ENCODE results near the gene MAP1LC3A.

Gene MAP1LC3A

GRCh38 chr20:34558320-34559218, at the start of gene MAP1LC3A:
TSS of gene MAP1LC3A (plus strand) at chr20:34558718. CDS start at chr20:34558869, 151 bp downstream.
- in situ Hi-C loops (cut with MboI; ENCODE audit: low sequenced_read_pairs) = no loop called here

GRCh38 chr20:34510575-34510974, 47.9 kb upstream of the MAP1LC3A start:
- in situ Hi-C loops (cut with MboI; ENCODE audit: low sequenced_read_pairs) = loop anchor here (10.0 kb wide), 1 partner anchor 196 kb away; no protein-coding TSS in a partner anchor

DNA sequence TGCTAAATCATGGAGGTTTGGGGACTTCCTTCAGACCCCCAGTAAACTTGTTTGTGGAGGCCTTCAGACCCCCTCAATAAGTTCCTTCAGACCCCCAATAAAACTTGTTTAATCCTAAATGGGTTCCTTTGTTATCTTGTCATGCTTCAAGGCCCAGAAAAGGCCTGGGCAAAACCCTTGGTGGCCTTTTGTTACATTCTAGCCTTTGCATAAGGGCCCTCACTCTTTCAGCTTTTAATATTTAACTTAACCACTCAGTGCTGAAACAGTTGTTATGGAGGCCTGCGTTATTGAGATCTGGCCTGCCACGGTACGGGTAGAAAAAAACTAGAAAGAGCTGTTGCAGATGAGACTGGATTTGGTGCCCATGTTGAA, 46.6 kb upstream of the MAP1LC3A start:
- in situ Hi-C loops (cut with MboI; ENCODE audit: low sequenced_read_pairs) = loop anchor here (10.0 kb wide), 1 partner anchor 197 kb away; no protein-coding TSS in a partner anchor

DNA sequence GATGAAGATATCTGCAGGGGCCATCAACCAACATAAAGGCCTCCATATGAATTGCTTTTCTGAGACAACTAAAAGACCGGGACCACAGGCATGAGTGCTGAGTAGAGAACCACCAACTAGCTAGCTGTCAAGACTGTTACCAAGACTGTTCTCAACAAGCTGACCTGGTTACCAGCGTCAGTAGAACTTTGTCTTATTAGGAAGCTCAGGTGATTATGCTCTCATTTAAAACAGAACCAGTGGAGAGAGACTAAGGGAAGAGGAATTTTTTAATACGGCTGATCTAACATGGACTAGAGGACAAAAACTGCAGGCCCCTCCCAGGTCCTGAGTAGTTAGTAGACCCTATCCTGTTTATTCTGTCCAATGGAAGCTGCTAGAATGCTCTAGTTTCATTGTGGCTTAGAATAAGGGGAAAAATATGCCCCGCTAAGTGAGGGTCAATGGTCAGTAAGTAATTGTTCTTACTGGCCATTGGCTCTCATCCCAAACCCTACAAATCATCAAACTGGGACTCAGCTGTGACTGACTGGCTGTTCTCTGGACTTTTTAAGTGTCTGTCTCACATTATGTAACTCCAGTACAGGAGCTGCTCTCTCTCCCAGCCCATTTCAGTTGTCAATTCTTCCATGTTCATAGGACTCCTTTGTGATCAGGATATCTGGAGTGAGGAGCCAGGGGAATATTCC, 46.1 kb upstream of the MAP1LC3A start:
- in situ Hi-C loops (cut with MboI; ENCODE audit: low sequenced_read_pairs) = loop anchor here (10.0 kb wide), 1 partner anchor 198 kb away; no protein-coding TSS in a partner anchor

DNA sequence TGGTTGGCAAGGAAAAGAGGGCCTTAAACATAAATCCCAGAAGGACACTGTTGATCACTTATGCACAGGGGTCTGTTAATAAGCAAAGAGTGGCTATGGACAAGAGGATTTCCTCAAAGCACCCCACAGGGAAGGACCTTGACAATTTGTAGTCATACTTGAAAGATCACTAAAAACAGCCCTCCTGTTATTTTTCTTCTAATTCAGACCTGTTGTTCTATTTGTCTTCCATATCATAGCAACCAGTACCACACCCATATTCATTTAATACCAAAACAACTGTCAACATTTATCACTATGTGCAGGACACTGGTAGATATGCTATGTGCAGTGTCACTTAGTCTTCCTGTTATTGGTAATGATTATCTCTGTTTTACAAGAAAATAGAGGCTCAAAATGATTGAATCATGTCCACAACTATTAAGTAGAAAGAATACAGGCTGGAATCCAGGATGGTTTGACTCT, 45.5 kb upstream of the MAP1LC3A start:
- in situ Hi-C loops (cut with MboI; ENCODE audit: low sequenced_read_pairs) = loop anchor here (10.0 kb wide), 1 partner anchor 198 kb away; no protein-coding TSS in a partner anchor

- in situ Hi-C loops (cut with MboI; ENCODE audit: low sequenced_read_pairs) = loop anchor here (10.0 kb wide), 1 partner anchor 199 kb away; no protein-coding TSS in a partner anchor
These were observed 44.5 kb upstream of the MAP1LC3A start for GRCh38 chr20:34514034-34514433.

- in situ Hi-C loops (cut with MboI; ENCODE audit: low sequenced_read_pairs) = loop anchor here (10.0 kb wide), 1 partner anchor 200 kb away; no protein-coding TSS in a partner anchor
These were observed 43.5 kb upstream of the MAP1LC3A start for GRCh38 chr20:34514897-34515483.

- in situ Hi-C loops (cut with MboI; ENCODE audit: low sequenced_read_pairs) = loop anchor here (10.0 kb wide), 1 partner anchor 201 kb away; no protein-coding TSS in a partner anchor
These were observed 42.9 kb upstream of the MAP1LC3A start for GRCh38 chr20:34515484-34516246.

DNA sequence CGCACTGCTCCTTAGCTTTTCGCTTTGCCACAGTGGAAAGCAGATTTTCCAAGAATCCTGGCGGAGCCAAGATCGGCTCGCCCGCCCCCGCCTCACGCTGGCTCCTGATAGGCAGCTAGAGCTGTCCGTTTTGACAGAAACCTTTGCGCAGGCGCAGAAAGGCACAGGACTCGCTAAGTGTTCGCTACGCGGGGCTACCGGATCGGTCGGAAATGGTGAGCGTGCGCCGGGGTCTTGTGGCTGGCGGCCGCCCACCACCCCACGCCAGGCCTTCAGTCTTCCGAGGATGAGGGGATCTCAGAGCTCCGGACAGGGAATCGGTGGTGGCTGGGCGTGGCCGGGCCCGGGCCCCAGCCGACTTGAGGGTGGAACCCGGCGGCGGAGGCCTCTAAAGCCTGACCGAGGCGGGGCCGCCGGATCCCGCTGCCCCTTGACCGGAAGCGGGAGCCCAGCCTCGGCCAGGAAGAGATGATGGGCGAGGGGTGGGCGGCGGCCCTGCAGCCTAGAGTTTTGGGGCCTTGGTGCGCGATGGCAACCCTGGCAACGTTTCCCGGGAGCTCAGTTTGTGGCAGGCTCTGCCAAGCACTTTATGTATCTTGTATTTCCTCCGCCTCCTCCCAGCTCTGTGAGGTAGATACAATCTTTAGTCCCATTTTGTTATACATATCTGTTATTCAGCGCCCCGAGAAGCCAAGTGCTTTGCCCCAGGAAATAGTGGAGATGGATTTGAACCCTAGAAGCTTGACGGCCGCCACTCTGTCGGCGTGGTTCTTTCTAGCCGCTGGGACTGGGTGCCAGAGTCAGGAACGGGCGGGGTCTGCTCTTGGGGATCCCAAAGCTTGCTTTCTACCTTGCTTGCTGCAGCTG, 42.0 kb upstream of the MAP1LC3A start, which contains the start of gene DYNLRB1:
Gene DYNLRB1 (plus strand): TSS at position 176 of the 867 bp plus-strand sequence. CDS start 37 bp downstream, at position 213.
- in situ Hi-C loops (cut with MboI; ENCODE audit: low sequenced_read_pairs) = loop anchor here (10.0 kb wide), 1 partner anchor 202 kb away; no protein-coding TSS in a partner anchor

GRCh38 chr20:34517114-34517505, 41.4 kb upstream of the MAP1LC3A start:
- in situ Hi-C loops (cut with MboI; ENCODE audit: low sequenced_read_pairs) = loop anchor here (10.0 kb wide), 1 partner anchor 202 kb away; no protein-coding TSS in a partner anchor

DNA sequence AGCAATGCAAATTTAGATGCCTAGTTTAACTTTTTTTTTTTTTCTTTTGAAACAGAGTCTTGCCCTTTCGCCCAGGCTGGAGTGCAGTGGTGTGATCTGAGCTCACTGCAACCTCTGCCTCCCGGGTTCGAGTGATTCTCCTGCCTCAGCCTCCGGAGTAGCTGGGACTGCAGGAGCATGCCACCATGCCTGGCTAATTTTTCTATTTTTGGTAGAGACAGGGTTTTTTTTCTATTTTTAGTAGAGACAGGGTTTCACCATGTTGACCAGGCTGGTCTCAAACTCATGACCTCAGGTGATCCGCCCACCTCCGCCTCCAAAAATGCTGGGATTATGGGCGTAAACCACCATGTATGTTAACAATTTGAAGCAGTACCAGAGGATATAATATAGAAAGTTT, 39.7 kb upstream of the MAP1LC3A start:
- in situ Hi-C loops (cut with MboI; ENCODE audit: low sequenced_read_pairs) = loop anchor here (10.0 kb wide), 1 partner anchor 204 kb away; no protein-coding TSS in a partner anchor

GRCh38 chr20:34519841-34520240, 38.7 kb upstream of the MAP1LC3A start:
- in situ Hi-C loops (cut with MboI; ENCODE audit: low sequenced_read_pairs) = loop anchor here (10.0 kb wide), 1 partner anchor 205 kb away; no protein-coding TSS in a partner anchor

GRCh38 chr20:34522969-34523871, 35.3 kb upstream of the MAP1LC3A start:
- in situ Hi-C loops (cut with MboI; ENCODE audit: low sequenced_read_pairs) = no loop called here

GRCh38 chr20:34524426-34524825, 34.1 kb upstream of the MAP1LC3A start:
- in situ Hi-C loops (cut with MboI; ENCODE audit: low sequenced_read_pairs) = no loop called here

GRCh38 chr20:34525342-34525708, 33.2 kb upstream of the MAP1LC3A start:
- in situ Hi-C loops (cut with MboI; ENCODE audit: low sequenced_read_pairs) = no loop called here

DNA sequence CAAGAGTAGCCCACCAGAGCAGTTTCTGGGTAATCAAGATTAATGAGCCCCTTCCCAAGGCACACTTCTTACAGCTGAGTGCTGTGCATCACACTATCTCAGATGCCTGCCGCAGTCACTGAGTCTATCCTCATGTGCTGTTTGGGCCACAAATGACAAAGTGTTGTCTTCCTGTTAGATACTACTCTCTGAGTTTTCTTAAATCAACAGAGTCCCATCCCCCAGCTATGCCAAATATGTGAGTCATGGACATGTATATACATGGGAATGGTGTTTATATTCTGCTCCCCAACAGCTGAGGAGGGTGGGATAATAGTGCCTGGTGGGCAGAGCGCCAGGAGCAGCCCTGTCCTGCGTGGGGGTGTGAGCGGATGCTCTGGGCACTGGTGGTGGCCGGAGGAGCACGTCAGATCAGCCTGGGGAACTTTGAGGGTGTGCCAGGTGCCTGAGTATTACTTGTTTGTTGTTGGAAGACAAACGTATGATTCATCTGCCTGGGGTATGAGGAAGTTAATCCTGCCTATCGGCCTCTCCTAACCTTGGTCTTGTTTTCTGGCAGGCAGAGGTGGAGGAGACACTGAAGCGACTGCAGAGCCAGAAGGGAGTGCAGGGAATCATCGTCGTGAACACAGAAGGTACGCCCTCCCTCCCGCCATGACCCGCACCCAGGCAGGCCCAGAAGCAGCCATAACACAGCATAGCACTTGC, 32.7 kb upstream of the MAP1LC3A start:
- in situ Hi-C loops (cut with MboI; ENCODE audit: low sequenced_read_pairs) = no loop called here

- in situ Hi-C loops (cut with MboI; ENCODE audit: low sequenced_read_pairs) = no loop called here
These were observed 32.1 kb upstream of the MAP1LC3A start for GRCh38 chr20:34526466-34526865.

Measured in HL-60/S4 treated with retinoic acid at 250 ng/mL for 4 days and 3 days (cell line).